Fibroblast of villous mesenchyme (primary cell): ENCODE measurements around the gene CTSS. TPM values are rescaled to one million over a fixed set of nuclear protein-coding genes. Genes with fewer than 3 reads are reported as not detected.

Source experiments
- DNase-seq: peaks from one replicate; pipeline ENCODE4 v3.0.0-alpha.2; 2010; ENCODE audit warnings: low read depth
- H3K4me3 ChIP-seq: 2 replicates; pipeline ENCODE4 v1.5.1; 2011; ENCODE audit warnings: low read depth, mild to moderate bottlenecking, low read length
- CTCF ChIP-seq: IDR thresholded peaks from 2 replicates; pipeline ENCODE4 v1.5.1; 2012; ENCODE audit warnings: low read depth, mild to moderate bottlenecking, low read length; ENCODE audit not compliant: insufficient read depth
- total RNA-seq: library from RNA; depleted of rRNA; stranded (reverse); fragments of >200 nt; gene quantifications from 2 replicates; pipeline ENCODE4 v1.2.3, GENCODE V29; 2012

Gene CTSS
- total RNA-seq, 1 donor = 4.7 TPM

GRCh38 chr1:150761801-150762200, 3.8 kb downstream of the CTSS start:
- DNase-seq = no peak
- no peak overlapping the region for H3K4me3 ChIP-seq
- TF ChIP-seq CTCF = no peak

GRCh38 chr1:150760013-150760412, 5.6 kb downstream of the CTSS start:
- no peak overlapping the region for H3K4me3 ChIP-seq
- TF ChIP-seq CTCF = no peak

GRCh38 chr1:150753416-150753815, 12.2 kb downstream of the CTSS start:
- no peak for TF ChIP-seq CTCF

More at GRCh38 chr1:150760013-150760412, 5.6 kb downstream of the CTSS start:
- no peak for DNase-seq

GRCh38 chr1:150751443-150751842, 14.1 kb downstream of the CTSS start:
- no peak for DNase-seq
- H3K4me3 ChIP-seq = no peak overlapping the region
- TF ChIP-seq CTCF = no peak

More at GRCh38 chr1:150753416-150753815, 12.2 kb downstream of the CTSS start:
- H3K4me3 ChIP-seq = no peak overlapping the region
- no peak for DNase-seq

- no peak for DNase-seq
- TF ChIP-seq CTCF = no peak
- H3K4me3 ChIP-seq = no peak overlapping the region
These were observed 15.8 kb downstream of the CTSS start for GRCh38 chr1:150749720-150750311.

GRCh38 chr1:150748878-150749719, 16.5 kb downstream of the CTSS start:
- no peak for DNase-seq
- TF ChIP-seq CTCF = no peak
- no peak overlapping the region for H3K4me3 ChIP-seq
